GM18498 (cell line): Measurements from ENCODE around the gene PSMA2.
A peak's percentile ranks its signal among the peaks of the same experiment; 100 is the strongest.

Experiments
- ATAC-seq: cut with Tn5 transposase; IDR thresholded peaks from one replicate; pipeline ENCODE4 v1.9.1; 2021; ENCODE audit warnings: mild to moderate bottlenecking, moderate library complexity; ENCODE audit not compliant: unreplicated experiment

Gene PSMA2

GRCh38 chr7:42931834-42932651, at the start of gene PSMA2, which contains the start of gene MRPL32:
PSMA2 (minus strand) TSS chr7:42932174; CDS start chr7:42932158, 16 bp downstream.
MRPL32 (plus strand) TSS chr7:42932376; CDS start chr7:42932387, 11 bp downstream.
- peak; percentile 98 for ATAC-seq

DNA sequence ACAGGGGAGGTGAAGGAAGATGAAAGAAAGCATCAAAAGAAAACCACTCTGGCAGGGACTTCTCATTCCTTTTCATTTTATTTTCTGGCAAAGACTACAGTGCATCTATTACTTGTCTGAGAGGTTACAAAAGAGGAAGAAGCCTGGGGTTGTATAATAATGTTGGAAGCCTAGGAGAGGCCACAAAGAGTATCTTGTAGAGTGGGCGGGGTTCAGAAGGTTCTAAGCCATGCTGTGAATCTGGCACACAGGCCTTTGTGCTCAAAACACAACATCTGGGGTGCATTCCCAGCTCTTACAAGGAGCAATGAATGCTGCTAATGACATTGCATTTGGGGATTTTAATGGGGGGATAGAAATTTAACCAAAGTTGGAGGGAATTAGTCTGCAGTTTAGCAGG, 49.6 kb upstream of the PSMA2 start:
- ATAC-seq = no peak

DNA sequence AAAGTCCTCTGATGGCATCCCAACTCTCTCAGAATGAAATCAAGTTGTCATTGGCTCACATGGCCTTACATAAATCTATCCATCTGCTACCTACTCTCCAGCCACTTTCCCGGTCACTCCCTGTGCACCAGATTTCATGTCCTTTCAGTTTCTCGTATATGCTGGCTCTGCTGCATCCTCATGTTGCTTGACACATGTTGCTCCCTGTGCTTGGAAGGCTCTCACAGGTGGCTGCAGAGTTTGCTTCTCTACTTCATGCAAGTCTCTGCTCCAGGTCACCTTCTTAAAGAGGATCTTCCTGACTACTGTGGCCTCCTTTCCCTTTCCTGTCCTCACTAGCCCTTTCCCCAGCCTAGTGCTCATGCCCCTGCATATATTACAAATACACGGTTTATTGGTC, 48.5 kb upstream of the PSMA2 start:
- no peak for ATAC-seq

- ATAC-seq = no peak
Measured at GRCh38 chr7:42980084-42980483, 48.1 kb upstream of the PSMA2 start.

DNA sequence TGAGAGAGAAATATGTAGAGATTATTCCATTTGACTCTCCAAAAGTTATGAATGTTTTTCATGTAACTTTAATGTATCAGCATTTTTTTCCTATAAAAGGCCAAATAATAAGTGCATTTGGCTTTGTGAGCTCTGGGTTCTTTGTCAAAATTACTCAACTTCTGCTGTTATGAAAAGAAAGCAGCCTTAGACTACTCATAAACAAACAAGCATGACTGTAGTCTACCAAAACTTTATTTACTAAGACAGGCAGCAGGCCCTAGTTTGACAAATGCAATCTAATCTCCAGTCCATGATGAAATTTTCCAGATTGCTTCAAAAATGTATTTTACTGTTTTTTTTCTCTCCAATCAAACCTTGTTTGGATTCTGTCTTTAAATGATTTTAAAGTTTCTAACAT, 46.5 kb upstream of the PSMA2 start:
- no peak for ATAC-seq

- ATAC-seq = no peak
Measured at GRCh38 chr7:42976371-42976770, 44.4 kb upstream of the PSMA2 start.

GRCh38 chr7:42972699-42973500, 40.9 kb upstream of the PSMA2 start:
- ATAC-seq = no peak

DNA sequence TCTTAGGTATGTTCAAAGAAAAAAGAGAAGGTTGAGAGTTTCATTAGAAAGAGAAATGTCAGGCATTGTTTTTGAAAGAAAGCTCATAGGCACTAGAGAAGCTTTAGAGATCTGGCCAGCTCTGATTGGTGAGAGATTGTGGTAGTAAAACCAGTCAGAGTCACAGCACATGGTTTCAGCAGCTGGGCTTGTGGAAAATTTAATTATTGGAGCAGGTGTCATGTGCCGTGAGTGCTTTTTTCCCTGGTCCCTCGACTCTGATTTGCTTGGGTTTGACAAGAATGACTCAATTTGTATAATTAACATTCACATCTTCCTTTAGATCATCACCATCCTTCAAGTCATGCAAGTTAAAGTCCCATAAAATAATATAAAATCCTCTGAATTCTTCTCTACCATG, 35.4 kb upstream of the PSMA2 start:
- no peak for ATAC-seq

DNA sequence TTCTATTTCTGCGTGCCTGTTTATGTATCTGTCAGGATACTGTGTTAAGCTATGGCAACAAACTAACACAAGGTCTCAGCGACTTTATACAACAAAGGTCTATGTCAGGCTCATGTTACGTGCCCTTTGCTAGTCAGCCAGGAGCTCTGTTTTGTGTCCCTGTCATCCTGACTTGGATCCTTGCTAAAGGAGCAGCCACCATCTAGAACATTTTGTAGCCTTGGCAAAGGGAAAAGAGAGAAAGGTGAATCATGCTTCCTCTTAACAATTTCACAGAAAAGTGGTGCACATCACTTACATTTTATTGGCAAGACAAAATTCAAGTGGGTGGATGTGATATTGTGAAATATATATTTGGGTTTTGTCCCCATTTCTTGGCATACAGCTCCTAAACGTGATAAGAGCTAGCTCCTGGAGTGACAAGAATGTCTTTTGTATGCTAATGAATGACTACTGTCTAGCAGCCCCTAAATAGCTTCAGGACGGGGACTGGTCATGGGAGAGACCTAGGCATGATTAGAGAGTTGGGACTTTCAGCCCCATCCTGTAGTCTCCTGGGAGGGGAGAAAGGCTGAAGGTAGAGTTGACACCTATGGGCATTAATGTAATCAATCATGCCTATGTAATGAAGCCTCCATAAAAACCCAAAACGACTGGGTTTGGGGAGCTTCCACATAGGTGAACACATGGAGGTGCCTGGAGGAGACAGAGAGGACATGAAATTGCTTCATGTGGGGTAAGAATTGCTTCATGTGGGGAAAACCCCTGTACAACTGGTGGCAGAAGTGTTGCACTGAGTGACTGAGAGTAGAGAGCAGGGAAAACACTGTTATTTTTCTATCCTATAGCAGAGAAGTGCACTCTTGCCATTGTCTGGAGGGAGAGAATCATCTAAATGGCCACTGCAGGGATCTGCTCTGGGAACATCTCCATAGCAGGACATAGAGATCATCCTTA, 33.2 kb upstream of the PSMA2 start:
- no peak for ATAC-seq

- no peak for ATAC-seq
Measured at GRCh38 chr7:42964293-42964692, 32.3 kb upstream of the PSMA2 start.

DNA sequence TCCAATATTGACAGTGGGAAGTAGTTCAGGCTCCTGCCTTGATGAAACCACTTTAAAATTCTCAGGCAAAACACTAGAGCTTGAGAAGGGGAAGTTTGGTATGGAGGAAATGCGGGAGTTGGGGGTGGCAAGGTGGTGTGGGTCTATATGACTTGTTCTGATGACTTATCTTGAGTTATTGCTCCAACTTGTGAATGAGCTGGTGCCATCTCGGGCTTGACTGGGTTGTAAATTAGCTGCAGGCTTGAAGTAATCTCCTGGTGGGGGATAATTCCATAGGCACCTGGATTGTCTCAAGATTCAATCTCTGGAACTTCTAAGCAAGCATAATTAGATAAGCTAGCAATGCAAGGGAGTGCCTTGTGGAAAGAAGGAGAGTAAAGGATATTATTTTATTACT, 29.2 kb upstream of the PSMA2 start:
- ATAC-seq = no peak

DNA sequence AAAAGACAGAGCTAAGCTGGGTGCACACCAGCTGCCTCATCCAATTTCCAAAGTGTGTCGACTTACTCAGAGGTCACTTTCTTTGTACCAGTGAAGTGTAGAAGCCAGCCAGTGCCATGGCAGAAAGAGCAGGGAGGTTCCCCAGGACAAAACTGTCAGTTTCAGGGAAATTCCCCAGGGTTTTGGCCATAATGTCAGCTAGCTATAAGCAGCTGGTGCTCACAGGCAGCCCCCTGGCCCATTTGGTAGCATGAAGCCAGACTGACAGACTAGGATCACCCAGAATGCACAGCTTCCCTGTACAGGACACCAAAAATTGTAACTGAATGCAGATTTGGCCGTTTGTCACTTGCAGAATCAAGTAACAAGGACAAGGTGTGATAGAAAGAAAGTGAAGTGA, 28.8 kb upstream of the PSMA2 start:
- peak; percentile 58 for ATAC-seq

- ATAC-seq = no peak
Measured at GRCh38 chr7:42959549-42959948, 27.6 kb upstream of the PSMA2 start.

GRCh38 chr7:42956062-42956461, 24.1 kb upstream of the PSMA2 start:
- ATAC-seq = no peak

DNA sequence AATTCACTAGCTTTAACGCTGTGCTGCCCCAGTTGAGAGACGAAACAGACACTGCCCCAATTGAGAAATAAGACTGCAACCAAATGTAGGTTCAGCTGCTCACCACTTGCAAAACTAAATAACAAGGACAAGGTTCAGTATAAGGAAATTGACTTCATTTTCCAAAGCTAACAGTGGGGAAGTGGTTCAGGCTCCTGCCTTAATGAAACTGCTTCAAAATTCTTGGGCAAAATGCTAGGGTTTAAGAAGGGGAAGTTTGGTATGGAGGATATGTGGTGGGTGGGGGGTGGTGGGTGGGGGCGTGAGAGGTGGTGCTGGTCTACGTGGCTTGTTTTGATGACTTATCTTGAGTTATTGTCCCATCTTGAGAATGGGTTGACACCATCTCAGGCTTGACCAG, 22.0 kb upstream of the PSMA2 start:
- no peak for ATAC-seq

DNA sequence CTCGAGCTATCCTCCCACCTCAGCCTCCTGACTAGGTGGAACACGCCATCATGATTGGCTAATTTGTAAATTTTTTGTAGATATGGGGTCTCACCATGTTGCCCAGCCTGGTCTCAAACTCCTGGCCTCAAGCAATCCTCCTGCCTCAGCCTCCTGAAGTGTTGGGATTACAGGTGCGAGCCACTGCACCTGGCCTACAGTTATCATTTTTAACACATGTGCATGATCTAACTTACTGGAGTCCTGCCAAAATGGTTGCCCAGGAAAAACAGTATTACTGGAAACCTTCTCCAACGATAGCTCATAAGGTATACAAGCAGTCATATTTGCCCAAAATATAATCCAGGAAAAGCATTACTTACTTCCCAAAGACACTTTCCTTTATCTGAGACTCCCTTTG, 20.4 kb upstream of the PSMA2 start:
- ATAC-seq = no peak

- ATAC-seq = no peak
Measured at GRCh38 chr7:42950417-42950816, 18.4 kb upstream of the PSMA2 start.

- ATAC-seq = no peak
Measured at GRCh38 chr7:42947521-42947920, 15.5 kb upstream of the PSMA2 start.

DNA sequence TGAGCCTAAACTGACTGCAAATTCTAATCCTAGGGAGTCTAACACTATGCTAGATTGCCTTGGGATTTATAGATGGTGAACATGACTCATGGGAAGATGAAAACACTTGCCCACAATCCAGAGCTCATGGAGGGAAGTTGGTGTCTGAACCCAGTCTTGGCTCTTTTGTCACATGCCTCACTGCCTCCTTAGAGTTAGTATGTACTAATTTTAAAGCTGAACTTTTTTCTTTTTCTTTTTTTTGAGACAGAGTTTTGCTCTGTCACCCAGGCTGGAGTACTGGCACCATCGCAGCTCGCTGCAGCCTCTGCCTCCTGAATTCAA, 14.6 kb upstream of the PSMA2 start:
- ATAC-seq = no peak

- peak; percentile 58 for ATAC-seq
Measured at GRCh38 chr7:42945821-42946626, 14.1 kb upstream of the PSMA2 start.
